GM12878 (cell line): ENCODE results near the gene LMNTD2. TPM values are rescaled to one million over a fixed set of nuclear protein-coding genes. Genes with fewer than 3 reads are reported as not detected.

Experiments used
- ATAC-seq: fragments of 200-7000 bp; cut with Tn5 transposase; 3 replicates; pipeline ENCODE4 v1.9.1; 2020; ENCODE audit warnings: mild to moderate bottlenecking, moderate library complexity
- BruUV-seq: library from RNA; stranded (reverse); fragments of 400-500 nt; replicated peaks from 2 replicates; lab custom pipeline; 2021; lab: Mats Ljungman, UMichigan
- CTCF ChIA-PET: fragments of 300-600 bp; sonication (Branson Sonifier 250); formaldehyde crosslinking; extraction: SDS; loops from one replicate; lab custom pipeline; 2021; ENCODE audit warnings: inconsistent platforms; lab: Yijun Ruan, JAX
- POLR2A ChIA-PET: fragments of 350-600 bp; formaldehyde crosslinking; extraction: SDS; loops from one replicate; lab custom pipeline; 2021; ENCODE audit warnings: inconsistent platforms; lab: Charles Lee
- RAD21 ChIA-PET: fragments of 300-600 bp; sonication (Branson Sonifier 250); formaldehyde crosslinking; loops from one replicate; lab custom pipeline; 2023; ENCODE audit warnings: antibody characterized with exemption; ENCODE audit not compliant: unreplicated experiment; lab: Charles Lee
- SMC1A ChIA-PET: fragments of 300-600 bp; sonication (Branson Sonifier 250); formaldehyde crosslinking; loops from one replicate; lab custom pipeline; 2023; ENCODE audit not compliant: unreplicated experiment, uncharacterized antibody; lab: Charles Lee
- DNase-seq: peaks from one replicate; pipeline ENCODE4 v3.0.0-alpha.2; 2011; ENCODE audit warnings: low read depth, low spot score
- FAIRE-seq: peaks from 3 replicates; lab custom pipeline; 2011; peaks lifted over from hg19 to GRCh38; lab: Jason Lieb, UNC
- H2AFZ ChIP-seq: 2 replicates; pipeline ENCODE4 v1.6.0; 2011; ENCODE audit warnings: low read depth, low read length, control low read depth; ENCODE audit not compliant: control insufficient read depth
- H3K27ac ChIP-seq: 2 replicates; pipeline ENCODE4 v1.5.1; 2011; ENCODE audit warnings: control low read depth; ENCODE audit not compliant: control insufficient read depth, insufficient read depth
- H3K27me3 ChIP-seq, 2 experiments: replicated peaks in 1 of 2; 2 replicates each; pipeline versions ENCODE4 v1.6.0 to v1.6.1; 2011; ENCODE audit warnings: low read length in 1 of 2; ENCODE audit not compliant: control insufficient read depth in 2 of 2, insufficient read depth in 2 of 2
- H3K36me3 ChIP-seq, 2 experiments: 2 replicates each; pipeline ENCODE4 v1.5.1; 2011; ENCODE audit warnings: low read length in 1 of 2; ENCODE audit not compliant: control insufficient read depth in 2 of 2, insufficient read depth in 2 of 2
- H3K4me1 ChIP-seq: 2 replicates; pipeline ENCODE4 v1.6.1; 2011; ENCODE audit warnings: mild to moderate bottlenecking, low read length, moderate library complexity, mixed read lengths; ENCODE audit not compliant: control insufficient read depth, insufficient read depth
- H3K4me2 ChIP-seq: 2 replicates; pipeline ENCODE4 v1.6.0; 2011; ENCODE audit warnings: control low read depth; ENCODE audit not compliant: control insufficient read depth, insufficient read depth
- H3K4me3 ChIP-seq: fragments of 200-600 bp; sonication (generic); 2 replicates; pipeline ENCODE4 v1.5.1; 2016
- H3K79me2 ChIP-seq: 2 replicates; pipeline ENCODE4 v1.6.0; 2011; ENCODE audit warnings: low read length; ENCODE audit not compliant: control insufficient read depth, insufficient read depth
- H3K9ac ChIP-seq: 2 replicates; pipeline ENCODE4 v1.8.0; 2011; ENCODE audit warnings: low read length, control low read depth, mixed read lengths; ENCODE audit not compliant: control insufficient read depth, insufficient read depth
- H3K9me3 ChIP-seq: replicated peaks from 3 replicates; pipeline ENCODE4 v1.5.1; 2011; ENCODE audit warnings: mild to moderate bottlenecking, low read length; ENCODE audit not compliant: control insufficient read depth, insufficient read depth
- H4K20me1 ChIP-seq: 2 replicates; pipeline ENCODE4 v1.6.0; 2011; ENCODE audit not compliant: control insufficient read depth, insufficient read depth
- CEBPB ChIP-seq, 2 experiments: fragments of 150-350 bp in 1 of 2; IDR thresholded peaks; 2 replicates each; pipeline ENCODE4 v1.6.1; 2012 to 2014; ENCODE audit warnings: low read depth in 2 of 2, low read length in 2 of 2, borderline replicate concordance in 1 of 2, inconsistent platforms in 1 of 2
- DPF2 ChIP-seq: fragments of 450-650 bp; IDR thresholded peaks from 2 replicates; pipeline ENCODE4 v1.6.1; 2017; ENCODE audit warnings: mild to moderate bottlenecking
- GATAD2B ChIP-seq: fragments of 450-650 bp; conservative IDR thresholded peaks from 2 replicates; pipeline ENCODE4 v1.6.1; 2017; ENCODE audit warnings: low read depth, mild to moderate bottlenecking, moderate library complexity
- HSF1 ChIP-seq: fragments of 150-350 bp; IDR thresholded peaks from 2 replicates; pipeline ENCODE4 v1.6.1; 2014; ENCODE audit warnings: mild to moderate bottlenecking, low read depth, low read length
- IRF3 ChIP-seq: fragments of 450-650 bp; IDR thresholded peaks from 2 replicates; pipeline ENCODE4 v1.6.1; 2014; ENCODE audit warnings: mild to moderate bottlenecking
- MEF2A ChIP-seq: IDR thresholded peaks from 2 replicates; pipeline ENCODE4 v1.6.1; 2011; ENCODE audit warnings: low read depth, mild to moderate bottlenecking, low read length, moderate library complexity; ENCODE audit not compliant: insufficient read depth
- MTA3 ChIP-seq: IDR thresholded peaks from 2 replicates; pipeline ENCODE4 v1.6.1; 2012; ENCODE audit warnings: low read length, inconsistent platforms, borderline replicate concordance
- PAX8 ChIP-seq: fragments of 450-650 bp; IDR thresholded peaks from 2 replicates; pipeline ENCODE4 v1.6.1; 2017; ENCODE audit warnings: mild to moderate bottlenecking, moderate library complexity
- PKNOX1 ChIP-seq: fragments of 450-650 bp; IDR thresholded peaks from 2 replicates; pipeline ENCODE4 v1.6.1; 2016; ENCODE audit warnings: mild to moderate bottlenecking
- RB1 ChIP-seq: fragments of 450-650 bp; formaldehyde crosslinking; IDR thresholded peaks from 2 replicates; pipeline ENCODE4 v1.6.1; 2017; ENCODE audit warnings: mild to moderate bottlenecking, borderline replicate concordance
- SMARCA5 ChIP-seq: fragments of 450-650 bp; IDR thresholded peaks from 2 replicates; pipeline ENCODE4 v1.6.1; 2017; ENCODE audit warnings: mild to moderate bottlenecking
- TBL1XR1 ChIP-seq: IDR thresholded peaks from 2 replicates; pipeline ENCODE4 v1.6.1; 2012; ENCODE audit warnings: low read depth, low read length, improper control_type of control experiment
- USF2 ChIP-seq: IDR thresholded peaks from 2 replicates; pipeline ENCODE4 v1.6.1; 2011; ENCODE audit warnings: low read depth, low read length, improper control_type of control experiment, borderline replicate concordance
- ZNF217 ChIP-seq: fragments of 450-650 bp; IDR thresholded peaks from 2 replicates; pipeline ENCODE4 v1.6.1; 2017; ENCODE audit warnings: antibody characterized with exemption, mild to moderate bottlenecking
- ZNF24 ChIP-seq: fragments of 450-650 bp; IDR thresholded peaks from 2 replicates; pipeline ENCODE4 v1.6.1; 2017; ENCODE audit warnings: antibody characterized with exemption, mild to moderate bottlenecking
- ZNF274 ChIP-seq: IDR thresholded peaks from one replicate; pipeline ENCODE4 v1.8.0; 2011; ENCODE audit not compliant: insufficient read length, insufficient read depth
- WGBS: methylation state at CpG from one replicate; pipeline ENCODE4 v1.1.6; 2016; ENCODE audit warnings: low lambda C conversion rate; ENCODE audit not compliant: insufficient replicate concordance, insufficient coverage; ENCODE audit errors: missing lambda C conversion rate; 5-methylcytosine and 5-hydroxymethylcytosine counted together
- in situ Hi-C: fragments of 300-500 bp; cut with MboI; formaldehyde crosslinking; loops from 9 replicates; pipeline ENCODE4 v1.14.3; 2018; ENCODE audit warnings: mixed read lengths
- intact Hi-C: fragments of 100-400 bp; cut with micrococcal nuclease; formaldehyde crosslinking; loops from one replicate; pipeline ENCODE4 v1.14.2; 2022; ENCODE audit not compliant: unreplicated experiment
- polyA plus RNA-seq, 11 experiments: library from polyadenylated mRNA; depleted of rRNA in 4 of 11; unstranded in 6 of 11; stranded (reverse) in 5 of 11; fragments of >200 nt; fragmentation: Nextera tagmentation in 4 of 11; fragmentation: Illumina TruSeq in 1 of 11; extraction: Ambion mirVana in 4 of 11; extraction: Trizol in 1 of 11; gene quantifications; 1 replicate in 1 of 11; 2 replicates in 10 of 11; pipeline versions ENCODE4 v1.2.1 to v1.2.3, GENCODE V29; 2011 to 2016; ENCODE audit warnings: inconsistent platforms in 2 of 11, missing spikeins in 2 of 11, low read depth in 1 of 11
- total RNA-seq, 4 experiments: library from RNA; depleted of rRNA in 3 of 4; stranded (reverse); fragments of >200 nt in 3 of 4; fragmentation: Illumina TruSeq in 1 of 4; extraction: Trizol in 1 of 4; gene quantifications; 2 replicates each; pipeline versions ENCODE4 v1.2.1 to v1.2.3, GENCODE V29; 2013 to 2021

LMNTD2 gene
- total and polyA plus RNA-seq, 10 of the 15 experiments (the other 5 are each of a cell fraction or from before 2014, with no cell fraction given), result 0.22 to 4.1 (median 1.3) TPM; not detected in 2

GRCh38 chr11:562046-562645 is 1.6 kb upstream of the LMNTD2 start:
- ChIA-PET RAD21 (interaction anchor here (0.8 kb wide), 1 partner anchor 164 kb away, joined by 3 read pairs; no protein-coding TSS in a partner anchor), POLR2A (interaction anchor here (1.1 kb wide), 1 partner anchor 164 kb away, joined by 4 read pairs; no protein-coding TSS in a partner anchor), SMC1A (no interaction called here), CTCF (no interaction called here)
- TF ChIP-seq PKNOX1 (no peak), PAX8 (no peak), MEF2A (no peak), HSF1 (no peak), CEBPB (IDR thresholded peaks at IDR 0.05; ENCODE audit: borderline replicate concordance in 1 of 2, low read depth in 2 of 2, low read length in 2 of 2) (no peak), USF2 (no peak), DPF2 (no peak), ZNF217 (no peak), RB1 (no peak), IRF3 (no peak), SMARCA5 (no peak), GATAD2B (no peak), ZNF24 (no peak), MTA3 (no peak), TBL1XR1 (no peak), ZNF274 (no peak)
- no TSS peak for BruUV-seq
- no peaks in the 10 kb centered on the region for H3K9me3 ChIP-seq
- no peak overlapping the region for H3K27ac ChIP-seq
- H3K27me3 ChIP-seq, result peaks cover 0 to 2% of the 10 kb centered on the region in 2 experiments; a peak in 2 of 4 replicates
- peaks cover 8% of the 10 kb centered on the region for H3K4me1 ChIP-seq
- peak overlapping the region; percentile 51; the same call in 1 of the 2 replicates for H3K9ac ChIP-seq
- ATAC-seq, result no peak
- in situ Hi-C loops, result no loop called here
- peaks cover 0 to 3% of the 10 kb centered on the region in 2 experiments; a peak in 1 of 4 replicates for H3K36me3 ChIP-seq
- FAIRE-seq, result no peak
- H3K79me2 ChIP-seq, result peaks cover 17% of the 10 kb centered on the region
- peak overlapping the region; percentile 89; the same call in 1 of the 2 replicates for H3K4me3 ChIP-seq
- intact Hi-C loops, result no loop called here
- DNase-seq, result no peak
- WGBS, result 91% methylated on average over 29 of the region's 29 CpGs
- H2AFZ ChIP-seq, result no peak overlapping the region
- H4K20me1 ChIP-seq, result no peaks in the 10 kb centered on the region
- peak overlapping the region; percentile 85 for H3K4me2 ChIP-seq
